A549 (cell line): ENCODE measurements around the gene MRPL20. TPM values are rescaled to one million over a fixed set of nuclear protein-coding genes. Genes with fewer than 3 reads are reported as not detected.

Experiments used
- ATAC-seq, 2 experiments: fragments of 200-7000 bp in 1 of 2; fragments of >200 bp in 1 of 2; cut with Nextera tagmentation in 1 of 2; cut with Tn5 transposase in 1 of 2; 3 replicates each; pipeline versions ENCODE4 v1.8.0 to v1.9.1; 2018 to 2020; ENCODE audit warnings: mild to moderate bottlenecking in 1 of 2, moderate library complexity in 1 of 2
- CTCF ChIA-PET: fragments of 300-600 bp; sonication (Branson Sonifier 250); formaldehyde crosslinking; extraction: SDS; loops from one replicate; lab custom pipeline; 2021; ENCODE audit warnings: antibody characterized with exemption, inconsistent platforms; lab: Yijun Ruan, JAX
- POLR2A ChIA-PET: fragments of 350-600 bp; formaldehyde crosslinking; extraction: SDS; loops from one replicate; lab custom pipeline; 2021; ENCODE audit warnings: antibody characterized with exemption, inconsistent platforms; lab: Yijun Ruan, JAX
- DNase-seq, 2 experiments: peaks; one replicate each; pipeline versions ENCODE4 v3.0.0 to v3.0.0-alpha.2; 2011 to 2016; ENCODE audit warnings: low read depth in 1 of 2, low spot score in 1 of 2
- FAIRE-seq: peaks from 2 replicates; lab custom pipeline; 2011; peaks lifted over from hg19 to GRCh38; lab: Jason Lieb, UNC
- H3K27ac ChIP-seq, 2 experiments: fragments of >200 bp; sonication (Bioruptor Twin); formaldehyde crosslinking; 3 replicates each; pipeline ENCODE4 v1.5.1; 2016 to 2017
- H3K4me1 ChIP-seq: fragments of >200 bp; sonication (Bioruptor Twin); formaldehyde crosslinking; 3 replicates; pipeline ENCODE4 v1.6.1; 2016
- H3K4me2 ChIP-seq: fragments of >200 bp; sonication (Bioruptor Twin); formaldehyde crosslinking; 3 replicates; pipeline ENCODE4 v1.6.1; 2016
- H3K4me3 ChIP-seq: fragments of >200 bp; sonication (Bioruptor Twin); formaldehyde crosslinking; 3 replicates; pipeline ENCODE4 v1.5.1; 2016
- H3K9me3 ChIP-seq: fragments of >200 bp; sonication (Bioruptor Twin); formaldehyde crosslinking; 3 replicates; pipeline ENCODE4 v1.6.1; 2016
- FOSB ChIP-seq: fragments of 250-450 bp; sonication (Bioruptor Pico); IDR thresholded peaks from 2 replicates; pipeline ENCODE4 v1.5.0; 2020; ENCODE audit warnings: mild to moderate bottlenecking, moderate library complexity
- HEYL ChIP-seq: fragments of 250-450 bp; sonication (Bioruptor Pico); IDR thresholded peaks from 2 replicates; pipeline ENCODE4 v1.8.0; 2021; ENCODE audit warnings: mild to moderate bottlenecking, moderate library complexity
- JUNB ChIP-seq: fragments of >200 bp; sonication (Bioruptor Twin); formaldehyde crosslinking; IDR thresholded peaks from 2 replicates; pipeline ENCODE4 v1.6.1; 2016
- KDM1A ChIP-seq: fragments of 200-600 bp; sonication (generic); IDR thresholded peaks from 2 replicates; pipeline ENCODE4 v1.6.1; 2016; ENCODE audit warnings: low read depth, mild to moderate bottlenecking
- KDM5A ChIP-seq: fragments of 200-600 bp; sonication (generic); IDR thresholded peaks from 2 replicates; pipeline ENCODE4 v1.6.1; 2016; ENCODE audit warnings: antibody characterized with exemption, mild to moderate bottlenecking
- NFE2L2 ChIP-seq: fragments of 150-350 bp; conservative IDR thresholded peaks from 2 replicates; pipeline ENCODE4 v1.6.1; 2014; ENCODE audit warnings: low read length
- NR3C1 ChIP-seq: fragments of >200 bp; sonication (Bioruptor Twin); formaldehyde crosslinking; IDR thresholded peaks from 3 replicates; pipeline ENCODE4 v1.6.1; 2017
- RFX5 ChIP-seq: fragments of 450-650 bp; IDR thresholded peaks from 2 replicates; pipeline ENCODE4 v1.7.1; 2014; ENCODE audit warnings: antibody characterized with exemption, mild to moderate bottlenecking, moderate library complexity
- SREBF2 ChIP-seq: fragments of 450-650 bp; IDR thresholded peaks from 2 replicates; pipeline ENCODE4 v1.6.1; 2014; ENCODE audit warnings: mild to moderate bottlenecking, moderate library complexity
- TFCP2L1 ChIP-seq: fragments of 250-450 bp; sonication (Bioruptor Pico); IDR thresholded peaks from 2 replicates; pipeline ENCODE4 v1.5.0; 2021; ENCODE audit warnings: mild to moderate bottlenecking
- TP53 ChIP-seq: fragments of 250-450 bp; sonication (Bioruptor Pico); IDR thresholded peaks from 2 replicates; pipeline ENCODE4 v1.5.0; 2021; ENCODE audit warnings: mild to moderate bottlenecking, moderate library complexity
- whole genome bisulfite sequencing: methylation state at CpG from one replicate; pipeline ENCODE4 v1.1.6; 2017; ENCODE audit errors: missing lambda C conversion rate; 5-methylcytosine and 5-hydroxymethylcytosine counted together
- polyA plus RNA-seq, 4 experiments: library from polyadenylated mRNA; depleted of rRNA in 3 of 4; stranded (reverse); fragments of >200 nt; fragmentation: RNase III in 1 of 4; extraction: RNeasy Plus Mini Kit Qiagen cat#74134 plus additional on column Dnase treatment in 1 of 4; gene quantifications; 2 replicates in 3 of 4; 3 replicates in 1 of 4; pipeline ENCODE4 v1.2.3, GENCODE V29; 2011 to 2017
- TF ChIP-seq, protein P1 (sequence below): fragments of 150-350 bp; IDR thresholded peaks from 2 replicates; pipeline ENCODE4 v1.6.1; 2014; ENCODE audit warnings: low read depth, mild to moderate bottlenecking, low read length
- TF ChIP-seq, protein P2 (sequence below): fragments of 200-600 bp; sonication (generic); IDR thresholded peaks from 2 replicates; pipeline ENCODE4 v1.6.1; 2016; ENCODE audit warnings: antibody characterized with exemption, mild to moderate bottlenecking, moderate library complexity
- TF ChIP-seq, protein P3 (sequence below): fragments of 250-450 bp; sonication (Bioruptor Pico); IDR thresholded peaks from 2 replicates; pipeline ENCODE4 v1.5.0; 2021; ENCODE audit warnings: mild to moderate bottlenecking, moderate library complexity, borderline replicate concordance
- TF ChIP-seq, protein P4 (sequence below): fragments of >200 bp; sonication (Bioruptor Twin); formaldehyde crosslinking; IDR thresholded peaks from 3 replicates; pipeline ENCODE4 v1.6.1; 2016

Gene MRPL20
- polyA plus RNA-seq, 2 of the 4 experiments (the other 2 are of a cell fraction), result 158 to 163 TPM

DNA sequence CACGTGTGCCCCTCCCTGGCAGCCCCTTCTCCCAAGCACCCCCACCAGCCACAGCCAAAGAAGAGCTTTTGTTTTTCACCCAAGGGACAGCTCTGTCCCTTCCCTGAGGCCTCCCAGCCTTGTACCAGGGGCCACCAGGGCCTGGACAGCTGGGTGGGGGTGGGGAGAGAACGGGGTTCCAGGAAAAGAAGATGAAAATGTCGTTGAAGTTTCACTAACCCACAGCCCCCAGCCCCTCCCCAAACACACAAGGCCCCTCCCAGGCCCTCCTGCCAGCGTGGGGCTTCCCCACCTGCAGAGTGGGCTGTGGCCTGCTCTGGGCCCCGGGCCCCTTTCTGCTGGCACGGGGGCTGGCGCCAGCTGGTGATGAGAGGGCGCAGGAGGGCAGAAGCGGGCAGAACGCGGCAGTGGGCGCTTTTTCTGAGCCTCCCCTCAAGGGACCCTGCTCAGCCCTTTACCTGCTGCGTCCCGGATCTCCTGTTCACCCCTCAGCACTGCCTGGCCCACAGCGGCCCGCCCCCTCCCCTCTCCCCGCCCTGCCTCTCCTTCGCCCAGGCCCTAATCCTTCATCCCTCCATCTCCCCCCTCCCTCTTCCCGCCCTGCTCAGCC is 19.5 kb upstream of the MRPL20 start:
- Histone ChIP-seq H3K27ac (0 out of 6 replicates have a peak overlapping the region, but pooled peaks of 1 of the 2 experiments have one; percentile 24), H3K4me2 (no peak overlapping the region), H3K9me3 (no peaks in the 10 kb centered on the region), H3K4me3 (no peak overlapping the region), H3K4me1 (peaks cover 19% of the 10 kb centered on the region)
- TF ChIP-seq TFCP2L1 (CRISPR knock-in tag) (no peak), KDM1A (no peak), SREBF2 (no peak), HEYL (no peak), JUNB (no peak), TP53 (no peak), RFX5 (no peak), NR3C1 (no peak), FOSB (no peak), KDM5A (no peak), NFE2L2 (no peak)
- TF ChIP-seq, protein P1, sequence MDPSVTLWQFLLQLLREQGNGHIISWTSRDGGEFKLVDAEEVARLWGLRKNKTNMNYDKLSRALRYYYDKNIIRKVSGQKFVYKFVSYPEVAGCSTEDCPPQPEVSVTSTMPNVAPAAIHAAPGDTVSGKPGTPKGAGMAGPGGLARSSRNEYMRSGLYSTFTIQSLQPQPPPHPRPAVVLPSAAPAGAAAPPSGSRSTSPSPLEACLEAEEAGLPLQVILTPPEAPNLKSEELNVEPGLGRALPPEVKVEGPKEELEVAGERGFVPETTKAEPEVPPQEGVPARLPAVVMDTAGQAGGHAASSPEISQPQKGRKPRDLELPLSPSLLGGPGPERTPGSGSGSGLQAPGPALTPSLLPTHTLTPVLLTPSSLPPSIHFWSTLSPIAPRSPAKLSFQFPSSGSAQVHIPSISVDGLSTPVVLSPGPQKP, result no peak
- TF ChIP-seq, protein P2, sequence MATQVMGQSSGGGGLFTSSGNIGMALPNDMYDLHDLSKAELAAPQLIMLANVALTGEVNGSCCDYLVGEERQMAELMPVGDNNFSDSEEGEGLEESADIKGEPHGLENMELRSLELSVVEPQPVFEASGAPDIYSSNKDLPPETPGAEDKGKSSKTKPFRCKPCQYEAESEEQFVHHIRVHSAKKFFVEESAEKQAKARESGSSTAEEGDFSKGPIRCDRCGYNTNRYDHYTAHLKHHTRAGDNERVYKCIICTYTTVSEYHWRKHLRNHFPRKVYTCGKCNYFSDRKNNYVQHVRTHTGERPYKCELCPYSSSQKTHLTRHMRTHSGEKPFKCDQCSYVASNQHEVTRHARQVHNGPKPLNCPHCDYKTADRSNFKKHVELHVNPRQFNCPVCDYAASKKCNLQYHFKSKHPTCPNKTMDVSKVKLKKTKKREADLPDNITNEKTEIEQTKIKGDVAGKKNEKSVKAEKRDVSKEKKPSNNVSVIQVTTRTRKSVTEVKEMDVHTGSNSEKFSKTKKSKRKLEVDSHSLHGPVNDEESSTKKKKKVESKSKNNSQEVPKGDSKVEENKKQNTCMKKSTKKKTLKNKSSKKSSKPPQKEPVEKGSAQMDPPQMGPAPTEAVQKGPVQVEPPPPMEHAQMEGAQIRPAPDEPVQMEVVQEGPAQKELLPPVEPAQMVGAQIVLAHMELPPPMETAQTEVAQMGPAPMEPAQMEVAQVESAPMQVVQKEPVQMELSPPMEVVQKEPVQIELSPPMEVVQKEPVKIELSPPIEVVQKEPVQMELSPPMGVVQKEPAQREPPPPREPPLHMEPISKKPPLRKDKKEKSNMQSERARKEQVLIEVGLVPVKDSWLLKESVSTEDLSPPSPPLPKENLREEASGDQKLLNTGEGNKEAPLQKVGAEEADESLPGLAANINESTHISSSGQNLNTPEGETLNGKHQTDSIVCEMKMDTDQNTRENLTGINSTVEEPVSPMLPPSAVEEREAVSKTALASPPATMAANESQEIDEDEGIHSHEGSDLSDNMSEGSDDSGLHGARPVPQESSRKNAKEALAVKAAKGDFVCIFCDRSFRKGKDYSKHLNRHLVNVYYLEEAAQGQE, result no peak
- TF ChIP-seq, protein P3, sequence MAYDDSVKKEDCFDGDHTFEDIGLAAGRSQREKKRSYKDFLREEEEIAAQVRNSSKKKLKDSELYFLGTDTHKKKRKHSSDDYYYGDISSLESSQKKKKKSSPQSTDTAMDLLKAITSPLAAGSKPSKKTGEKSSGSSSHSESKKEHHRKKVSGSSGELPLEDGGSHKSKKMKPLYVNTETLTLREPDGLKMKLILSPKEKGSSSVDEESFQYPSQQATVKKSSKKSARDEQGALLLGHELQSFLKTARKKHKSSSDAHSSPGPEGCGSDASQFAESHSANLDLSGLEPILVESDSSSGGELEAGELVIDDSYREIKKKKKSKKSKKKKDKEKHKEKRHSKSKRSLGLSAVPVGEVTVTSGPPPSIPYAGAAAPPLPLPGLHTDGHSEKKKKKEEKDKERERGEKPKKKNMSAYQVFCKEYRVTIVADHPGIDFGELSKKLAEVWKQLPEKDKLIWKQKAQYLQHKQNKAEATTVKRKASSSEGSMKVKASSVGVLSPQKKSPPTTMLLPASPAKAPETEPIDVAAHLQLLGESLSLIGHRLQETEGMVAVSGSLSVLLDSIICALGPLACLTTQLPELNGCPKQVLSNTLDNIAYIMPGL (CRISPR knock-in tag), result no peak
- CTCF ChIA-PET, result interaction anchor here (0.8 kb wide), 1 partner anchor 78 kb away, joined by 3 read pairs; no protein-coding TSS in a partner anchor
- FAIRE-seq, result no peak
- ATAC-seq, result no peak
- POLR2A ChIA-PET, result interaction anchor here (1.1 kb wide), 1 partner anchor 18 kb away, joined by 6 read pairs; no protein-coding TSS in a partner anchor
- DNase-seq, result peak in 1 of 2 experiments; percentile 3
- 82% methylated on average over 13 of the region's 19 CpGs for WGBS

DNA sequence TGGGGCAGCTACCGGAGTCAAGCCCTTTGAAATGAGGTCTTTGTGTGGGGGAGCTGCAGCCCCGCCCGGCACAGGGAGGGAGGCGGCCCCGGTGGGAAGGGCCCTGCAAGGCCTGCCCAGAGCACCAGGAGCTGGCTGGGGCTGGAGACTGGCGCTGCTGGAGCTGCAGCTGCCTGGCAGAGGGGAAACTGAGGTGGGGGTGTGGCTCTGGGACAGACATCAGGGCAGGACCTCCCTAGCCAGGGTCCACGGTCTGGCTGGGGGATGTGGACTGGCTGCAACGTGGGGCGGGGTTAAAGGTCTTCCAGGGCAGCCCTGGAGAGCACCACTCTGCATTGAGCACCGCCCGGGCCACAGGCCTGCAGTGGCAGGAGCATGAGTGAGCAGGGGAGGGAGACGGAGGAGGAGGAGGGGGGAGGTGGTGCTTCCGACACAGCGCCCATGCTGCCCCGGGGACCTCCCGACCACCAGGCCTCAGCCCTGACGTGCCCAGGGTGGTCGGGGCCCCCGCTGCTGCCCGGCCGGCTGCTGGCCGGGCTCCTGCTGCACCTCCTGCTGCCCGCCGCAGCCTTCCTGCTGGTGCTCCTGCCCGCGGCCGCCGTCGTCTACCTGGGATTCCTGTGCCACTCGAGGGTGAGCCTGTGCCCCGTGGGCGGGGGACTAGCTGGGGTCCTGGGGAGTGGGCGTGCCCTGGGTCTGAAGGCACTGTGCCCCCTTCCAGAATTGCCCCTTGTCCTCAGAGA is 18.8 kb upstream of the MRPL20 start:
- Histone ChIP-seq H3K4me1 (peaks cover 17% of the 10 kb centered on the region; the same call in 2 of the 3 replicates), H3K4me2 (no peak overlapping the region), H3K9me3 (no peaks in the 10 kb centered on the region), H3K4me3 (no peak overlapping the region), H3K27ac (0 out of 6 replicates have a peak overlapping the region, but pooled peaks of 1 of the 2 experiments have one; percentile 7)
- ATAC-seq (peak in 1 of 2 experiments; percentile 51; a peak in 3 of 6 replicates), DNase-seq (peak in 1 of 2 experiments; percentile 23), FAIRE-seq (no peak)
- ChIA-PET CTCF (interaction anchor here (0.8 to 1.0 kb wide), 2 partner anchors 78 to 99 kb away, joined by 3 read pairs; no protein-coding TSS in a partner anchor), POLR2A (interaction anchor here (1.1 kb wide), 1 partner anchor 17 kb away, joined by 6 read pairs; no protein-coding TSS in a partner anchor)
- TF ChIP-seq, protein P4, sequence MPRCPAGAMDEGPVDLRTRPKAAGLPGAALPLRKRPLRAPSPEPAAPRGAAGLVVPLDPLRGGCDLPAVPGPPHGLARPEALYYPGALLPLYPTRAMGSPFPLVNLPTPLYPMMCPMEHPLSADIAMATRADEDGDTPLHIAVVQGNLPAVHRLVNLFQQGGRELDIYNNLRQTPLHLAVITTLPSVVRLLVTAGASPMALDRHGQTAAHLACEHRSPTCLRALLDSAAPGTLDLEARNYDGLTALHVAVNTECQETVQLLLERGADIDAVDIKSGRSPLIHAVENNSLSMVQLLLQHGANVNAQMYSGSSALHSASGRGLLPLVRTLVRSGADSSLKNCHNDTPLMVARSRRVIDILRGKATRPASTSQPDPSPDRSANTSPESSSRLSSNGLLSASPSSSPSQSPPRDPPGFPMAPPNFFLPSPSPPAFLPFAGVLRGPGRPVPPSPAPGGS, result no peak
- 65% methylated on average over 4 of the region's 33 CpGs for WGBS
